ENCODE measurements around the gene SLC47A2. TPM values are rescaled to one million over a fixed set of nuclear protein-coding genes. Genes with fewer than 3 reads are reported as not detected.
A peak's percentile ranks its signal among the peaks of the same experiment; 100 is the strongest.

SLC47A2 gene
- total and polyA plus RNA-seq, 2 of the 13 experiments (the other 11 are each of a cell fraction or from before 2014, with no cell fraction given) = 0.04 TPM; not detected in 1

GRCh38 chr17:19648475-19649273, 67.7 kb downstream of the SLC47A2 start, which contains the start of gene ALDH3A2 (continued):
- TF ChIP-seq ZNF280D (CRISPR knock-in tag; IDR thresholded peaks at IDR 0.05) (no peak; the same call in none of the 2 replicates), ZMYM4 (CRISPR knock-in tag; IDR thresholded peaks at IDR 0.05) (peak; percentile 95), GTF3A (CRISPR knock-in tag; conservative IDR thresholded peaks at IDR 0.05) (0 out of 2 replicates have a peak, but pooled peaks have one; percentile 54), BCLAF1 (IDR thresholded peaks at IDR 0.05) (no peak), CEBPB (IDR thresholded peaks at IDR 0.05; ENCODE audit: borderline replicate concordance, low read depth, low read length) (0 out of 2 replicates have a peak, but pooled peaks have one; percentile 0), DPF2 (CRISPR knock-in tag; IDR thresholded peaks at IDR 0.05; ENCODE audit: borderline replicate concordance, low read depth) (0 out of 2 replicates have a peak, but pooled peaks have one; percentile 15), ZNF570 (CRISPR knock-in tag; IDR thresholded peaks at IDR 0.05; ENCODE audit: borderline replicate concordance) (no peak), TFE3 (CRISPR knock-in tag; IDR thresholded peaks at IDR 0.05) (peak; percentile 64), ZFP62 (CRISPR knock-in tag; IDR thresholded peaks at IDR 0.05) (0 out of 2 replicates have a peak, but pooled peaks have one; percentile 33), ZNF576 (CRISPR knock-in tag; IDR thresholded peaks at IDR 0.05) (peak; percentile 79; the same call in 1 of the 2 replicates), ZNF776 (CRISPR knock-in tag; IDR thresholded peaks at IDR 0.05) (peak; percentile 96), MYPOP (CRISPR knock-in tag; IDR thresholded peaks at IDR 0.05) (peak; percentile 95), HES4 (CRISPR knock-in tag; IDR thresholded peaks at IDR 0.05; ENCODE audit: borderline replicate concordance) (peak; percentile 97), ATAD3A (CRISPR knock-in tag; IDR thresholded peaks at IDR 0.05) (no peak), ZNF230 (CRISPR knock-in tag; IDR thresholded peaks at IDR 0.05) (0 out of 2 replicates have a peak, but pooled peaks have one; percentile 62), FLYWCH1 (CRISPR knock-in tag; IDR thresholded peaks at IDR 0.05) (no peak), ZNF577 (CRISPR knock-in tag; IDR thresholded peaks at IDR 0.05; ENCODE audit: borderline replicate concordance, low read depth) (peak; percentile 37; the same call in 1 of the 2 replicates), SP2 (CRISPR knock-in tag; IDR thresholded peaks at IDR 0.05) (peak; percentile 61), ZNF367 (CRISPR knock-in tag; IDR thresholded peaks at IDR 0.05; ENCODE audit: borderline replicate concordance) (no peak; the same call in 1 of the 2 replicates), SATB2 (CRISPR knock-in tag; IDR thresholded peaks at IDR 0.05) (peak; percentile 88; the same call in 1 of the 2 replicates)
